GM18507 (cell line): Measurements from ENCODE around the gene SNURF.
"Not testable (repeated sequence)": the region's sequence is repeated elsewhere in the genome, so short reads cannot be mapped to it uniquely, and the experiment has no call there.

Experiments used
- DNase-seq: peaks from one replicate; pipeline ENCODE4 v3.0.0; 2011; ENCODE audit warnings: low read depth; ENCODE audit not compliant: insufficient read length; ENCODE audit errors: extremely low spot score
- FAIRE-seq: peaks from 2 replicates; lab custom pipeline; 2011; peaks lifted over from hg19 to GRCh38; lab: Jason Lieb, UNC

The SNURF gene, protein sequence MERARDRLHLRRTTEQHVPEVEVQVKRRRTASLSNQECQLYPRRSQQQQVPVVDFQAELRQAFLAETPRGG

DNA sequence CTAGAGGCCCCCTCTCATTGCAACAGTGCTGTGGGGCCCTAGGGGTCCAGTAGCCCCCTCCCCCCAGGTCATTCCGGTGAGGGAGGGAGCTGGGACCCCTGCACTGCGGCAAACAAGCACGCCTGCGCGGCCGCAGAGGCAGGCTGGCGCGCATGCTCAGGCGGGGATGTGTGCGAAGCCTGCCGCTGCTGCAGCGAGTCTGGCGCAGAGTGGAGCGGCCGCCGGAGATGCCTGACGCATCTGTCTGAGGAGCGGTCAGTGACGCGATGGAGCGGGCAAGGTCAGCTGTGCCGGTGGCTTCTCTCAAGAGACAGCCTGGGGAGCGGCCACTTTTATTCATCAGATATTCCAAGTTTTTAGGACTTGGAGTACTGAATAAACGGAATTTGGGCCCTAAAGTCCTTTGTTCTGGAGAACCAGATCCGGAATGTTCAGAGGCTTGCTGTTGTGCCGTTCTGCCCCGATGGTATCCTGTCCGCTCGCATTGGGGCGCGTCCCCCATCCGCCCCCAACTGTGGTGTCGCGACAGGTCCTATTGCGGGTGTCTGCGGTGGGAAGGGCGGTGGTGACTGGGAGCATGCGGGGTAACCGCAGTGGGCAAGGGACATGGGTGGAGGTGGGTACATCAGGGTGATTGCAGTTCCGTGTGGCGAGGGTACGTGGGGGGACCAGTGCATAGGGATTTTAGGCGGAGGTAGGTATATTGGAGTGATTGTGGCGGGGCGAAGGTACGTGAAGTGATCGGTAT lies at the start of gene SNURF, which contains the start of gene SNRPN:
TSS of gene SNURF (plus strand) at position 205 of the 748 bp plus-strand sequence. CDS start at position 267, 62 bp downstream.
TSS of gene SNRPN (plus strand) at position 205 of the 748 bp plus-strand sequence. CDS start 19,467 bp downstream, outside the sequence.
- DNase-seq (peak; percentile 4), FAIRE-seq (no peak)

GRCh38 chr15:24916305-24917009 lies 38.3 kb upstream of the SNURF start:
- DNase-seq = no peak
- no peak for FAIRE-seq

DNA sequence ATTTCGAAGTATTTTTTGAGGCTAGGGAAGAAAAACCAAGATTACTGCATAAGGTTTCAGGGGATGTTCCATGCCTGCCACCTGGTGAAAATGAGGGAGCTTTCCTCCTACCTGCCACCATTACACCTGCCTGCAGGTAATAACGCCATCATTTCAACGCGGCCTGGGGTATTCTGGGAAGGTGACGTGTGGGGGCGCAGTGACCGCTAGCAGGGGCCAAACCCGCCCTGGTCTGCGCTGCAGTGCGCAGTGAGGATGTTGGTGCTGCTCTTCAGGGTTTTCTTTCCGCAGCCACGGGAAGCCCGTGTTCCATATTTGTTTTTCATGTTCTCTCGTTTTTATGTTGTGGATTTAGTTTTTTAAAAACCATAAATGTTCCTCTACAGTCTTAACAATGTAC lies 37.4 kb upstream of the SNURF start:
- FAIRE-seq = no peak
- no peak for DNase-seq

DNA sequence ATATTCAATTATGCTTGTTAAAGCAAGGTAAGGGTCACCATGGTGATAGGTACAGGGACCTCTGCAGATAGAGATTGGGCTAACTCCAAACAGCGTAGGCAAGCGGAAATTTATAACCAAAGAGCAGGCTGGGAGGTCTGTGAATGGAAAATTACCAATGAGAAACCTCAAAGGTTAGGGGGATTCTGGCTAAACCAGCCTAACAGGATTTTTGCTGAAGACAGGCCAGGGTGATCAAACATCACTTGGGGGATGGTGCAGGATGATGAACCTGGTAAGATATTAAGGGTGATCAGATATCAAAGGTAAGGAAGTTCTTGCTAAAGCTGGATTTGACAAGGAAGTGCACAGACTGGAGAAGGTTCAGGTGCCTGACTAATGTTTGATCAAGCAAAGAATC lies 35.3 kb upstream of the SNURF start:
- FAIRE-seq = no peak
- DNase-seq = no peak

- not testable (repeated sequence) for DNase-seq, FAIRE-seq
Measured at GRCh38 chr15:24922781-24923180, 32.0 kb upstream of the SNURF start.

DNA sequence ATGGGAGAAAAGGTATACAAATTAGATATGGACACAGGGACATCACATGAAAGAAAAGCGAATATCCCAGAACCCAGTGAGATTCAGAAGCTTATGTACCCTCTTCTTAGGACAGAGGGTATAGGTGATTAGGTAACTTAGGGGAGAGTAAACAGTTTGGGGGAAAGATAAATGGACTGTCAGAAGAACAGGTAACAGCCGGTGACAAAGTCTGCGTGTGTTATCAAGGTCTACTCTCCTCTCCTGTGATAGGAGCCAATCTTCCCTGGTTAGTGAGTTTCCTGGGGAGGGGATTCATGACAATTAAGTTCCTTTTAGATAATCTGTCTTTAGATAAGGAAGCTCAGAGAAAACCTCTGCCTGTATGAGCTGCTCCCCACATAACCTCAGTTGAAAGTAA lies 30.6 kb upstream of the SNURF start:
- FAIRE-seq = no peak
- DNase-seq = no peak

- FAIRE-seq = no peak
- no peak for DNase-seq
Measured at GRCh38 chr15:24924621-24925020, 30.2 kb upstream of the SNURF start.

- FAIRE-seq = not testable (repeated sequence)
Measured at GRCh38 chr15:24931874-24932732, 22.7 kb upstream of the SNURF start.

GRCh38 chr15:24933716-24934115 lies 21.1 kb upstream of the SNURF start:
- DNase-seq (no peak), FAIRE-seq (no peak)

More at GRCh38 chr15:24931874-24932732, 22.7 kb upstream of the SNURF start:
- not testable (repeated sequence) for DNase-seq

- FAIRE-seq, DNase-seq: not testable (repeated sequence)
Measured at GRCh38 chr15:24938224-24938623, 16.6 kb upstream of the SNURF start.

DNA sequence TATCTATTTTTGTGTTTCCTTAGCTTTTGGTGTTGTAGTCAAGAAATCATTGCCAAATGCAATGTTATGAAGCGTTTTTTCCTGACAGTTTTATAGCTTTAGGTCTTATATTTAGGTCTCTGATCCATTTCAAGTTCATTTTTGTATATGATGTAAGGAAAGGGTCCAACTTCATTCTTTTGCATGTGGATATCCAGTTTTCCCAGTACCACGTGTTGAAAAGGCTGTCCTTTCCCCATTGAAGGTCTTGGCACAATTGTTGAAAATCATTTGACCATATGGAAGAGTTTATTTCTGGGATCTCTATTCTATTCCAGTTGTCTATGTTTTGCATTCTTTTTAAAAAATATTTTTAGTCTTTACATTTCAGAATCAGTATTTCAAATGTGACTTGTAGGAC lies 14.6 kb upstream of the SNURF start:
- DNase-seq = no peak
- FAIRE-seq = no peak

DNA sequence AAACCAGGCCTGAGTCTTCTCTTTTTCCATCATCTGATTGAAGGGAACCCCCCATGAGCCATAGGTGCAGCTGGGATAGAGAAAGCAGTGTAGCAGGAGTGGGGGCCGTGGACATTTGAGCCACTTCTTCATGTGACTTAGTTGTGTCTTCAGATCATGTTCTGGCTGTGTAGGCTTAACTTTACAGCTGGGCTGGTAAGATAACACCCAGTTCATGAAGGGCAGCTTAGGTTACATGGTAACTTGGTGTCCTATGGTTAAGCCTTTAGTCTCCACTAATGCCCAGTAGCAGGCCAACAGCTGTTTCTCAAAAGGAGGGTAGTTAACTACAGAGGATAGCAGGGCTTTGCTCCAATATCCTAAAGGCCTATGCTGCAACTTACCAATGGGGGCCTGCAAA lies 11.4 kb upstream of the SNURF start:
- FAIRE-seq (no peak), DNase-seq (no peak)

DNA sequence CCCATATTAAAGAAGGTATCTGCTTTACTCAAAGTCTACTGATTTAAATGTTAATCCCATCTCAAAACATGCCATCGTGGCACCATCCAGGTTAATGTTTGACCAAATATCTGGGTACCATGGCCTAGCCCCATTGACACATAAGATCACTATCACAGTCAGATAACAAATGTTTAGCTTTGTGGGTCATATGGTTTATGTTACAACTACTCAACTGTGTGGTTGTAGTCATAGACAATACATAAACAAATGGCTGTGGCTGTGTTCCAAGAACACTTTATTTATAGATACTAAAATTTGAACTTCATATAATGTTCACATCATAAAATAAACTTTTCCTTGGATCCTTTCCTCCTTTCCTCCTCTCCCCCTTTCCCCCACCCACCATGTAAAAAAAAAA lies 9.8 kb upstream of the SNURF start:
- no peak for FAIRE-seq
- no peak for DNase-seq

GRCh38 chr15:24945711-24946110 lies 9.1 kb upstream of the SNURF start:
- FAIRE-seq = no peak
- DNase-seq = no peak

DNA sequence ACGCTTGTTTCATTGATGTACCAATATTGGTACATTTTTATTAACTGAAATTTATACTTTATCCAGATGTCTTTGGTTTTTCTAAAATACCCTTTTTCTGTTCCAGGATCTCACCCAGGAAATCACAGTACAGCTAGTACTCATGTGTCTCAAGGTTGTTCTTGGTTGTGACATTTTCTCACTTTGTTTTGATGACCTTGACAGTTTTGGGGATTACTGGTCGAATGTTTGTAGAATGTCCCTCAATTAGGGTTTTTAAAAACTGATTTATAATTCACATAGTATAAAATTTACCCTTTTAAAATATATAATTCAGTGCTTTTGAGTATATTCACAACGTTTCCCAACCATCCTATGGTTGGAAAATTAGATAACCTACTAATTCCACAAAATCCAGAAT lies 6.3 kb upstream of the SNURF start:
- DNase-seq = no peak
- FAIRE-seq = no peak

DNA sequence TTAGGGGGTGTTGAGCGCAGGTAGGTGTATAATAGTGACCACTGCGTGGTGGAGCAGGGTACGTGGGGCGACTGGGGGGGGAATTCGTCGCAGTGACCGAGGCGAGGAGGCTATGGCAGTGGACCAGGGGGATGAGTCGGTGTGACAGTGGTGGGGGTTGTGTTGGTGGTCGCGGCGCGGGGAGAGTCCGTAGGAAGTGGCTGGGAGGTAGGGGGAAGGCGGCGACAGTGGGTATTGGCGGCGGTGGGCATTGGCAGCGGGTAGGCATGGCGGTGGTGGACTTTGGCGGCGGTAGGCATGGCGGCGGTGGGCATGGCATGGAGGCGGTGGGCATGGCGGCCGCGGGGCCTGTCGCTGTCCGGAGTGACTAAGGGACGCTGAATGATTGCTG lies 739 bp downstream of the SNURF start:
- DNase-seq = no peak
- no peak for FAIRE-seq

- peak; percentile 21 for FAIRE-seq
- DNase-seq = peak; percentile 17
Measured at GRCh38 chr15:24956111-24956838, 1.5 kb downstream of the SNURF start.

- FAIRE-seq = no peak
Measured at GRCh38 chr15:24957691-24958090, 2.9 kb downstream of the SNURF start.

DNA sequence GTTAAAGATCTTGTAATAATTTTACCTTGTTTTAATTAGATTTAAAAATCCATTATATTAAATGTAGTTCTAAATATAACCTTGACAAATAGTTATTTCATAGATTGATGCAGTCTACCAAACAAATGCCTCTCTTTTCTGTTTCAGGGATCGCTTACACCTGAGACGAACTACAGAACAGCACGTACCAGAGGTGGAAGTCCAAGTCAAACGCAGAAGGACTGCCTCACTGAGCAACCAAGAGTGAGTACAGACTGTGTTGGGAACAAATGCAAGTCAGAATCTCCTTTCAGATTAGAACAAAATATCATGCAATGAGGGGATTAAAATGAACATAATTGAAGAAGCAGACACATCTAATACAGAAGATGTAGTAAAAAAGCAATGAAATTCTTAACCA lies 7.2 kb downstream of the SNURF start:
- FAIRE-seq (no peak), DNase-seq (no peak)

More at GRCh38 chr15:24957691-24958090, 2.9 kb downstream of the SNURF start:
- DNase-seq = no peak
